HCT116 (cell line): ENCODE results near the gene TMEM201.

Experiments used
- CEBPB ChIP-seq: IDR thresholded peaks from 2 replicates; pipeline ENCODE4 v1.6.1; 2012; ENCODE audit warnings: low read depth
- ELF1 ChIP-seq: IDR thresholded peaks from 2 replicates; pipeline ENCODE4 v1.6.1; 2012; ENCODE audit warnings: low read depth, borderline replicate concordance
- EZH2phosphoT487 ChIP-seq: fragments of 200-600 bp; IDR thresholded peaks from 2 replicates; pipeline ENCODE4 v1.6.1; 2018; ENCODE audit warnings: antibody characterized with exemption, borderline replicate concordance
- POLR2A ChIP-seq: IDR thresholded peaks from 2 replicates; pipeline ENCODE4 v1.7.0; 2011; ENCODE audit warnings: borderline replicate concordance; ENCODE audit not compliant: insufficient read depth, insufficient read length; ENCODE audit errors: extremely low read depth
- POLR2AphosphoS5 ChIP-seq: IDR thresholded peaks from 2 replicates; pipeline ENCODE4 v1.6.1; 2011; ENCODE audit warnings: mild to moderate bottlenecking, low read depth, low read length, moderate library complexity
- RAD21 ChIP-seq: IDR thresholded peaks from 2 replicates; pipeline ENCODE4 v1.6.1; 2012; ENCODE audit warnings: low read depth, mild to moderate bottlenecking
- SRF ChIP-seq: IDR thresholded peaks from 2 replicates; pipeline ENCODE4 v1.6.1; 2012; ENCODE audit warnings: low read depth
- TF ChIP-seq, protein P1 (sequence below), 3 experiments: fragments of 200-600 bp in 1 of 3; sonication (generic) in 1 of 3; IDR thresholded peaks in 2 of 3; conservative IDR thresholded peaks in 1 of 3; 2 replicates each; pipeline ENCODE4 v1.5.1; 2012 to 2017; ENCODE audit warnings: low read depth in 2 of 3, low read length in 2 of 3, antibody characterized with exemption in 1 of 3, borderline replicate concordance in 1 of 3, control low read depth in 1 of 3, mild to moderate bottlenecking in 1 of 3, mixed read lengths in 1 of 3, mixed run types in 1 of 3, moderate library complexity in 1 of 3; ENCODE audit not compliant: insufficient read depth in 1 of 3

DNA sequence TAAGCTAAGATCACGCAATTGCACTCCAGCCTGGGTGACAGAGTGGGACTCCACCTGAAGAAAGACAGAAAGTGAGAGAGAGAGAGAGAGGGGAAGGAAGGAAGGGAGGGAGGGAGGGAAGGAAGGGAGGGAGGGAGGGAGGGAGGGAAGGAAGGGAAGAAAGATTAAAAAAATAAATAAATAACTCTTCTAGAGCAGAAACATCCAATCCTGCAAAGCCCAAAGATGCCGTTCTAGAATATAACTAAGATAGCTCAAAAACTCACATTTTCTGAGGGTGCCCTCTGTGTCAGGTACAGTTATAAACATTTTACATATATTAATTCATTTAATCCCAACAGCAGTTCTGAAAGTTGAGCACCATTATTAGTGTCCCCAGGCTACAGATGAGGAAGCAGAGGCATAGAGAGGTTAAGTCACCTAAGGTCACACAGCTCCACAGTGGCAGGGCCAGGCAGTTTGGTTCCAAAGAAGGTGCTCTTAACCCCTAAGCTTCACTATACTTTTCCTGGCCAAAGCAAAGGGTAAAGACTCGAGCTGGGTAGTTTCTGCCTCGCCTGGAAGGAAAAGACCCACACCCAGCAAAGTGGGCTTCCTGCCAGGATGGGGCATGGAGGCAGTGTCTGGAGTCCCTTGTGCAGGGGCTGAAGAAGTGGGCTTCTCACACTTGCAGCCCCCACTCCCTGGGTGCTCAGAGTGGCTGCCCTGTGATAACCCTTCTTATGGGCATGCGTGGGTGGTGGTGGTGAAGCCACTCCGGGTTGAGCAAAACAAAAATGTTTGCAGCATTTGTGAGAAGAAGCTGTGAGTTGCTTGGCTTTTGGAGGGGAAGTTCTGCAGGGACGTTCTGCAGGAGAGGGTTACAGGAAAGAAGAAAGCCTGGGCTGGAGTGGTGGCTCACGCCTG lies 54.9 kb downstream of the TMEM201 start:
- TF ChIP-seq, protein P1, sequence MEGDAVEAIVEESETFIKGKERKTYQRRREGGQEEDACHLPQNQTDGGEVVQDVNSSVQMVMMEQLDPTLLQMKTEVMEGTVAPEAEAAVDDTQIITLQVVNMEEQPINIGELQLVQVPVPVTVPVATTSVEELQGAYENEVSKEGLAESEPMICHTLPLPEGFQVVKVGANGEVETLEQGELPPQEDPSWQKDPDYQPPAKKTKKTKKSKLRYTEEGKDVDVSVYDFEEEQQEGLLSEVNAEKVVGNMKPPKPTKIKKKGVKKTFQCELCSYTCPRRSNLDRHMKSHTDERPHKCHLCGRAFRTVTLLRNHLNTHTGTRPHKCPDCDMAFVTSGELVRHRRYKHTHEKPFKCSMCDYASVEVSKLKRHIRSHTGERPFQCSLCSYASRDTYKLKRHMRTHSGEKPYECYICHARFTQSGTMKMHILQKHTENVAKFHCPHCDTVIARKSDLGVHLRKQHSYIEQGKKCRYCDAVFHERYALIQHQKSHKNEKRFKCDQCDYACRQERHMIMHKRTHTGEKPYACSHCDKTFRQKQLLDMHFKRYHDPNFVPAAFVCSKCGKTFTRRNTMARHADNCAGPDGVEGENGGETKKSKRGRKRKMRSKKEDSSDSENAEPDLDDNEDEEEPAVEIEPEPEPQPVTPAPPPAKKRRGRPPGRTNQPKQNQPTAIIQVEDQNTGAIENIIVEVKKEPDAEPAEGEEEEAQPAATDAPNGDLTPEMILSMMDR (IDR thresholded peaks at IDR 0.05 in 2 of 3, conservative IDR thresholded peaks at IDR 0.05 in 1 of 3; ENCODE audit: borderline replicate concordance in 1 of 3, insufficient read depth in 1 of 3, low read depth in 2 of 3, low read length in 2 of 3): no peak
- TF ChIP-seq ELF1 (no peak), POLR2A (no peak), SRF (no peak), POLR2AphosphoS5 (no peak), RAD21 (no peak), CEBPB (no peak), EZH2phosphoT487 (no peak)
